ENCODE results near the gene IKZF1. TPM values are rescaled to one million over a fixed set of nuclear protein-coding genes. Genes with fewer than 3 reads are reported as not detected.

Gene IKZF1
- total and polyA plus RNA-seq, 2 of the 13 experiments (the other 11 are each of a cell fraction or from before 2014, with no cell fraction given) = not detected

DNA sequence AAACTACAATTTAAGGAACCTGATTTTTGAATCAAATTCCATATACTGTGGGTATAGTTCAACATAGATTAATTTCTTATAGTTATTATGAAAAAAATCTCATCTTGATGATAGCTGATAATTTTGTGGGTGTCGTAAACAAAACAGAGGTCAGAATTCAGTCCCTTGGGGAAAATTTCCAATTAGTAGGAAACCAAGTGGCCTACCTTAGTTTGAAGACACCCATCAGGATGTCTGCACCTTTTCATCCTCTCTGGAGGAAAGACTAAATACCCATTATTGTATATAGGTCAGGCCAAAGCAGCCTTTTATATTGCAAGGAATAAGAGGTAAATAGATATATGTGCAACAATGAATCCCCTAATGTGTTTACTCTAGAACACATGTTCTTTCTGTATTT lies 6.4 kb downstream of the IKZF1 start:
- Histone ChIP-seq H3K79me2 (ENCODE audit: insufficient read depth, low read length) (no peaks in the 10 kb centered on the region), H3K4me1 (ENCODE audit: insufficient read depth, low read length) (no peaks in the 10 kb centered on the region), H4K20me1 (ENCODE audit: insufficient read depth, low read length) (no peaks in the 10 kb centered on the region), H3K4me3 (replicated peaks in 1 of 3; ENCODE audit: insufficient read depth in 1 of 3, low read depth in 2 of 3, low read length in 3 of 3) (no peak overlapping the region), H3K9me3 (ENCODE audit: low read length) (no peaks in the 10 kb centered on the region), H3K27ac (ENCODE audit: extremely low read length, insufficient read depth, low read length) (no peak overlapping the region), H3K27me3 (ENCODE audit: control insufficient read depth in 1 of 2, insufficient read depth in 2 of 2, low read length in 2 of 2) (peaks cover 5 to 59% of the 10 kb centered on the region in 2 experiments), H3K36me3 (replicated peaks in 1 of 2; ENCODE audit: control insufficient read depth in 1 of 2, insufficient read depth in 2 of 2, low read length in 2 of 2) (no peaks in the 10 kb centered on the region), H2AFZ (ENCODE audit: low read length) (no peak overlapping the region), H3K9ac (ENCODE audit: insufficient read depth, low read depth, low read length) (no peak overlapping the region), H3K4me2 (ENCODE audit: low read depth, low read length) (no peak overlapping the region)
- intact Hi-C loops (cut with micrococcal nuclease; ENCODE audit: unreplicated experiment) (no loop called here), in situ Hi-C loops (cut with HindIII; ENCODE audit: extremely low pct_ligation_motif_present, low pct_unique_long_range_greater_than_20kb) (no loop called here)
- ATAC-seq (no peak), FAIRE-seq (no peak), DNase-seq (ENCODE audit: low spot score) (no peak)
- BruUV-seq (replicated peaks) = no TSS peak
- TF ChIP-seq ZFP82 (CRISPR knock-in tag; IDR thresholded peaks at IDR 0.05; ENCODE audit: borderline replicate concordance) = no peak
- no peak for TF ChIP-seq ZFAT (CRISPR knock-in tag; conservative IDR thresholded peaks at IDR 0.05)
- no peak for TF ChIP-seq KAT7 (CRISPR knock-in tag; IDR thresholded peaks at IDR 0.05; ENCODE audit: borderline replicate concordance)
- TF ChIP-seq ZSCAN31 (CRISPR knock-in tag; IDR thresholded peaks at IDR 0.05; ENCODE audit: low read depth) = no peak
- TF ChIP-seq TBL1XR1 (IDR thresholded peaks at IDR 0.05; ENCODE audit: borderline replicate concordance, low read length, partially characterized antibody) = no peak
- TF ChIP-seq KDM4B (CRISPR knock-in tag; IDR thresholded peaks at IDR 0.05) = no peak
- no peak for TF ChIP-seq HMG20A (CRISPR knock-in tag; IDR thresholded peaks at IDR 0.05; ENCODE audit: borderline replicate concordance)
- no peak for TF ChIP-seq ZNF382 (CRISPR knock-in tag; IDR thresholded peaks at IDR 0.05; ENCODE audit: borderline replicate concordance)
- TF ChIP-seq RFXANK (CRISPR knock-in tag; IDR thresholded peaks at IDR 0.05) = no peak
- TF ChIP-seq, protein P1, sequence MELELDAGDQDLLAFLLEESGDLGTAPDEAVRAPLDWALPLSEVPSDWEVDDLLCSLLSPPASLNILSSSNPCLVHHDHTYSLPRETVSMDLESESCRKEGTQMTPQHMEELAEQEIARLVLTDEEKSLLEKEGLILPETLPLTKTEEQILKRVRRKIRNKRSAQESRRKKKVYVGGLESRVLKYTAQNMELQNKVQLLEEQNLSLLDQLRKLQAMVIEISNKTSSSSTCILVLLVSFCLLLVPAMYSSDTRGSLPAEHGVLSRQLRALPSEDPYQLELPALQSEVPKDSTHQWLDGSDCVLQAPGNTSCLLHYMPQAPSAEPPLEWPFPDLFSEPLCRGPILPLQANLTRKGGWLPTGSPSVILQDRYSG (CRISPR knock-in tag; IDR thresholded peaks at IDR 0.05) = no peak
- no peak for TF ChIP-seq ZNF549 (CRISPR knock-in tag; IDR thresholded peaks at IDR 0.05)
- TF ChIP-seq ASH2L (IDR thresholded peaks at IDR 0.05; ENCODE audit: insufficient read length, low read depth, low read length) = no peak
- TF ChIP-seq, protein P2, sequence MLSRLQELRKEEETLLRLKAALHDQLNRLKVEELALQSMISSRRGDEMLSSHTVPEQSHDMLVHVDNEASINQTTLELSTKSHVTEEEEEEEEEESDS (CRISPR knock-in tag; IDR thresholded peaks at IDR 0.05; ENCODE audit: borderline replicate concordance) = no peak
- TF ChIP-seq, protein P3, sequence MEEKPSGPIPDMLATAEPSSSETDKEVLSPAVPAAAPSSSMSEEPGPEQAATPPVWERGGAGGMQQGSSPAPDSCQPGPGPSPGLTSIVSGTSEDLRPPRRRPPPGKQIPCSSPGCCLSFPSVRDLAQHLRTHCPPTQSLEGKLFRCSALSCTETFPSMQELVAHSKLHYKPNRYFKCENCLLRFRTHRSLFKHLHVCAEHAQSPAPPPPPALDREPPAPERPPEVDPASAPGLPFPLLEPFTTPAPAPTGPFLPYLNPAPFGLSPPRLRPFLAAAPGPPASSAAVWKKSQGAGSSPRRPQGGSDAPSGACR (CRISPR knock-in tag; IDR thresholded peaks at IDR 0.05) = no peak
- no peak for TF ChIP-seq ZIK1 (CRISPR knock-in tag; IDR thresholded peaks at IDR 0.05; ENCODE audit: borderline replicate concordance, low read depth)
- TF ChIP-seq IRX3 (CRISPR knock-in tag; IDR thresholded peaks at IDR 0.05; ENCODE audit: borderline replicate concordance, low read depth) = no peak
- no peak for TF ChIP-seq ZNF12 (CRISPR knock-in tag; IDR thresholded peaks at IDR 0.05)
- CTCF ChIA-PET (ENCODE audit: low intra/inter-chr PET ratio, low total read pairs) = no interaction called here
- POLR2A ChIA-PET = no interaction called here
- 0% methylated on average over 1 of the region's 1 CpG for WGBS (ENCODE audit: low lambda C conversion rate)
